RCC 7860 (cell line): Measurements from ENCODE around the gene CARMIL1.
A peak's percentile ranks its signal among the peaks of the same experiment; 100 is the strongest.

Experiments
- DNase-seq: peaks from one replicate; pipeline ENCODE4 v3.0.0-alpha.2; 2015; ENCODE audit warnings: low spot score
- FAIRE-seq: peaks from 2 replicates; lab custom pipeline; 2012; peaks lifted over from hg19 to GRCh38; lab: Jason Lieb, UNC

The CARMIL1 gene

DNA sequence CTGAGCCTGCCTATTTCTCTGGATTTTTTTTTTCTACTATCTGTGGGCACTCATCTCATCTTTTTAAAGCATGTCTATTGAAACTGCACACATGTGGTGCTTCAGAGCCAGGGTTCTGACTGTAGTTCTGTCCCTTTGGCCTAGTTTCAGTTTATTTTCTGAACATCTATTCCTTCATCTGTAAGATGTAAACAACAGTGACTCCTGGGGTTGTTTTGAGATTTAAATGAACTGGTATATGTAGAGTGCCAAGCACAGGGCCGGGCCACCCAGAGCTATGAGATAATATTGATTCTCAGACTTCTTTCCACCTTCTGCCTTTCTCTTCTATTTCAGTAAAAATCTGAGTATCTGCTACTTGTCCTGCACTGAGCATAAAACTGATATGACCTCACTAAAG lies 185.1 kb downstream of the CARMIL1 start:
- DNase-seq (no peak), FAIRE-seq (no peak)

DNA sequence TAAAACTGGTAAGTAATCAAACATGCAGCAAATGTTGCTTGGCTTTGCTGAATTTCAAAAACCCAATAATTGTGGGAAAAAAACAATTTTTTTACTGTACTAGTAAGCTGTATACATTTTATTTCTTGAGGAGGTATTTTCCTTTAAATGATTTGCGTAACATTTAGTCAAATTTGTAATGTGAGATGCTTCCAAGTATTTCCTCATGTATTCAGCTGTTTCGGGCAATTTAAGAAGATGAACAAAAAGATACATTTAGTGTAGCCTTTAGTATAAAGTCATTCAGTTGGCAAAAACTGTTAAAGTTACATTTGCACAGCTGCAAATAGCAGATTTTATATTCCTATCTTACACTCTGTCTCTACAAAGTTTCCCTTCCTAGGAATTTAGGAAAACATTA lies 186.8 kb downstream of the CARMIL1 start:
- no peak for FAIRE-seq

DNA sequence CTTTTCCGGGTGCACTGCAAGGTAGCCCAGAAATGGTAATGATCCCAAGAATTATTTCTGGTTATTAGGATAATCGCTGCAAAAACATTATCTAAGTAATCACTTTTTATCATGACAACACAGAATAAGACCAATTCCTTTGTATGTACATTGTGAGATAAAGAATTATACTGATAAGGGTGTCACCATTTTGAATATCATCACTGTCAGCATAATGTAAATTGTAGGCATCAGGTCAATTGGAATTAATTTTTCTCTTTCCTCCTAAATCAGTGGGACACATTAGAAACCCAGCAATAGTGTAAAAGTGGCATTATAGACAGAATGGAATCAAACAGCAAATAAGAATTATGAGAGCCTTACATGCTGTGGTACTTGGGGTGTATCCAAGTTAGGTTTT lies 189.7 kb downstream of the CARMIL1 start:
- FAIRE-seq: no peak

More for the DNA sequence above, 186.8 kb downstream of the CARMIL1 start:
- no peak for DNase-seq

DNA sequence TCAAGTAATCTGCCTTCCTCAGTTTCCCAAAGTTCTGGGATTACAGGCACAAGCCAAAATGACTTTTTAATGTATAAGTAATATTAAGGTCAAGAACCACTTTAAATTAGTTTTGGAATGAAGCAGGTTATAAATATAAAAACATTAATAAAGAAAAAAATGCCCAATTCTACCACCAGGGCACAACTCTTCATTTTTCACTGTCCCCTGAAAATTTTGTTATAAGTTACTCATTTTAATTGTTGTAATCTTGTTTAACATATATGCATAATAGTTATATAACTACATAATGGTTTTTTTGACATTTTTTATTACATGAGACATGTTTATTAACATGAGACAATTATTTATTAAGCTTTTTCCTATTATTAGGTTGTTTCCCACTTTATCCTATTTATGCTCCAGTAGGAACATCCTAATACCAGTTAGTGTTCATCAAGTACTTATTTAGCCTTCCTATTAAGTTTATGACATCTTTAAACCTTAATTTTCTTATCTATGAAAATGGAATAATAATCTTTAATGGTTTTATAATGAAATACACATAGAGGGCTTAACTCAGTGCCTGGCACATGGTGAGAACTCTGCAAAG lies 190.7 kb downstream of the CARMIL1 start:
- no peak for FAIRE-seq
- DNase-seq: no peak

More for the DNA sequence above, 189.7 kb downstream of the CARMIL1 start:
- no peak for DNase-seq

DNA sequence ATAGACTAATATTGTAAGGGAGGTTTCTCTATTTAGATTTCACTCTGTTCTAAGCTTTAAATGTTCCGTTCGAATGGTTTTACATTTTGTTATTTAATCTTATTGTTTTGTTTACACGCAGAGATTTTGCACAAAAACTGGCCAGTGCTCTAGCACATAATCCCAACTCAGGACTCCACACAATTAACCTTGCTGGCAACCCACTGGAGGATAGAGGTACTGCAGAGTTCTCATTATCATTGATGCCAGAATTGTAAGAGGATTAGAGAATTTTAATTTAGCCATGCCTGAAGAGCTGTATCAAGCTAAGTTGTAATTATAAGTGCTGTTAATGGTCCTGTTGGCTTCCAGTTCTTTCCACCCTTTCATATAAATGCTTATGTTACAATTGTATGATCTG lies 193.1 kb downstream of the CARMIL1 start:
- DNase-seq: no peak
- no peak for FAIRE-seq

DNA sequence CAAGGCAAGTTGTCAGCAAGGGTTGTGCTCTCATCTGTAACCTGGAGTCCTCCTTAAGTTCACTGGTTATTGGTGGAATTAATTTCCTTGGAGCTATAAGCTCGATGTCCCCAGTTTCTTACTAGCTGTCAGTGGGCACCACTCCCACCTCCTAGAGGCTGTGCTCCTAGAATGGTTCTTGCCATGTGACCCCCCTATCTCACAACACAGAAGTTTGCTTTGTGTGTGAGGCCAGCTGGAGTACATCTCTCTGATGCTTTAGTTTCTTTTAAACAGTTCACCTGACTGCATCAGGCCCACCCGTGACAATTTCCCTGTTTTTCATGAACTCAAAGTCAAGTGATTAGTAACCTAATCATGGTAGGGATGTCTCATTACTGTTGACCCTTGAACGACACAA lies 193.7 kb downstream of the CARMIL1 start:
- FAIRE-seq (no peak), DNase-seq (no peak)

DNA sequence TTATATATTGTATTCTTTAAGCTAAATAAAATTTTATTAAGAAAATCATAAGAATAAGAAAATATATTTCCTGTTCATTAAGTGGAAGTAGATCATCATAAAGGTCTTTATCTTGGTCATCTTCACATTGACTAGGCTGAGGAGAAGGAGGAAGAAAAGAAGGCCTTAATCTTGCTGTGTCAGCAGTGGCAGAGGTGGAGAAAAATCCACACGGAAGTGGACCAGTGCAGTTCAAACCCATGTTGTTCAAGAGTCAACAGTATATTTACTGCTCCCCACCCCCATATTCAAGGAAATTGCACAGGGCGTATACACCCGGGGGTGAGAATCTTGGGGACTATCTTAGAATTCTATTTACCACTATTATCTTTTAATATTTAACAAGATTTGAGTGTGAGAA lies 194.3 kb downstream of the CARMIL1 start:
- no peak for DNase-seq
- no peak for FAIRE-seq

DNA sequence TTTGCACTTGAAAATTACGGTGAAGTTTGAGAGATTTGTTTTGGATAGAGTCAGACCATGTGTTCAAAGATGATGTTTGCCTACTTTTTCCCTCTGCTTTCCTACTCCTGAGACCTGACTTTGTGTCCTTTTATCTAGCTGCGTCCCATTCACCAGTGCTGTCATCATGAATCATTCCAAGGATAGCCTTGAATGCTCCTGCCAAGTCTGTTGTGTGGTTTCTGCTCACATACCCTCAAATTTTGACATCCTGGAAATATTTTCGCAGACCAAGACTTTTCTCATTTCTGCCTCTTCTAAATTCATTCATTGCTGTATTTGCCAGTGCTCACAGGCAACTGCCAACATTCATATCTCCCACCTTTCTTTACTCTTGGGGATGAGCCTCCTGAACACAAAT lies 197.0 kb downstream of the CARMIL1 start:
- DNase-seq: peak; percentile 70
- peak; percentile 94 for FAIRE-seq

DNA sequence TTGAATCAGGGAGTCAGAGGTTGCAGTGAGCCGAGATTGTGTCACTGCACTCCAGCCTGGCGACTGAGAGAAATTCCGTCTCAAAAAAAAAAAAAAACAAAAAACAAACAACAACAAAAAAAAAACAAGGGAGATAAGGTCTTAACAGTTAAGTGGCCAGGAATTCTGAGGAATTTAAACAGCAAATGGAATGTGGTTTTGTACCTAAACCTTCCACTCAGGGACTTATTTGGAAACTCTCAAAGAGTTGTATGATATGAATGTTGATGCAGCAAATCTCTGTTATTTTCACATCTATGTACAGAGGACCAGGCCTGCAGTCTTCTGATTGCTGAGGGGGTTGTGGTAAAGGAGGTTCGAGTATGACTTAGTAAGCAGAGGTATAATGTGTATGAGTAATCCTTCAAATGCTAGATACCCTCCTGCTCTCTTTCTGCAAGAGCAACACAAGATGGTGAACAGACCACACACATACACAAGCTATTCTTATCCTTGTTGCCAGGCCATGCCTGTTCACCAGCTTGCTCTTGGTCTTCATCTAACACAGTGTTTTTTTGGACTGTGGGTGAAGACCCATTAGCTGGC lies 197.9 kb downstream of the CARMIL1 start:
- FAIRE-seq: peak; percentile 90
- DNase-seq: peak; percentile 81

DNA sequence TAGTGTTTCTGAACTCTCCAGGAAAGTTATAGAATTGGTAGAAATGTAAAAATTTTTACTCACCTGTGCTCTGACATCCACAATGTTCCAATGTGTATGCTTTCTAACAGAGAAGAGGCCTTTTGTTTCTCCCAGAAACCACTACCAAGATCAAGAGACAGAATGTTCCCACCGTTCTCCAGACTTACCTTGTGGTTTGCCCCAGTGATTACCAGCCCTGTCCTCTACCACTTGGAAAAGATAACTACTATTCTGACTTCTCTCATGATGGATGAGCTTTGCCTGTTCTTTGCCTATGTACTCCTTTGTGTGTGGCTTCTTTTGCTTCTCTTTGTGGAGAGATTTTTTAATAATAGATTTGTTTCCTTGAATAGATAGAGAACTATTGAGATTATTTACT lies 199.8 kb downstream of the CARMIL1 start:
- peak; percentile 2 for FAIRE-seq
- no peak for DNase-seq

DNA sequence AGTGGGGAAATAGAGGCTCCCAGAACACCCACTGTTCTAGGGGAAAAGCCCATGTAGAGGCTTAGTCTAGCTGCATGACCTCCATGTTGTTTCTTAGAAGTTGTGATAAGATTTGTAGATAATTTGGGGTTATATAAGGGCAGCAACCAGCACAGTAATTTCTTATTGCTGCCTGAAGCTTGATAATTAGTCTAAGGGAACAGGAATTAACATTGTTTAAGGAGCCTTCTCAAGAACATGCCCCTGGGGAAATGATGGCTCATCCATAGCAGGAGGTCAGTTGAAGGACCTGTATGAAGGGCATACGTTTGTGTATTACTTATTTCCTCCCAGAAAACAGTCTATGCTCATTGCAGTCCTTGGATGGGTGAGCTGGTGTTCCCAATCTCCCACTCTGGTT lies 202.1 kb downstream of the CARMIL1 start:
- DNase-seq (no peak), FAIRE-seq (no peak)

DNA sequence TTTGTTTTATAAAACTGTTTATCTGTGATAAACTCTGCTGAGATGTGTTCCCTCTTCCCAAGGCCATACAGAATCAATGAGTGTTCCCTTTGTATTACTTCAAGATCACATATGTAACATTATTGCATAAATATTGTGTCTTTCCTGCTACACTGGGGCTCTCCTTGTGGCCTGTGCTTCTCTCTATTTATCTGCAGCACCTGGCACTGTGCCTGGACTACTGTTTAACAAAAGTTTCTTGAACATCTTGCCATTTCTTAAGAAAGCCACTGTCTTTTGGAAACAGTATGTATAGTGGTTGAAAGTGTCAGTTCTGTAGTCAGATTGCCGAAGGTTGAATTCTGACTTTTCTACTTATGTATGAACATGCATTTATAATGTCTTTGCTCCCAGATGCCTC lies 203.8 kb downstream of the CARMIL1 start:
- DNase-seq (no peak), FAIRE-seq (no peak)

DNA sequence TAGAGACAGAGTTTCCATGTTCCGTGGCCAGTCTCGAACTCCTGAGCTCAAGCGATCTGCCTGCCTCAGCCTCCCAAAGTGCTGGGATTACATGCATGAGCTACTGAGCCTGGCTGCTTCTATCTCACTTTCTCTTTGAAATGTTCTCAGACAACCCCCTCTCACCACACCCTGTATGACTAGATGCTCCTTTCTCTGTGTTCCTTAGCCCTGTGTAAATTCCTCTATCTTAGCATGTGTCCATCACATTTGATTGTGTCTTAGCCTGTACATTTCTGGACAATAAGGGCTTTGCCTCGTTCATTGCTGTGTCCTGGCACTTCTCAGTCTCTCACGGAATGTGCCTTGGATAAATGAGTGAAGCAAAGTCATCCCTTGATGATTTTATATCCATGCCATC lies 204.8 kb downstream of the CARMIL1 start:
- DNase-seq (no peak), FAIRE-seq (no peak)

DNA sequence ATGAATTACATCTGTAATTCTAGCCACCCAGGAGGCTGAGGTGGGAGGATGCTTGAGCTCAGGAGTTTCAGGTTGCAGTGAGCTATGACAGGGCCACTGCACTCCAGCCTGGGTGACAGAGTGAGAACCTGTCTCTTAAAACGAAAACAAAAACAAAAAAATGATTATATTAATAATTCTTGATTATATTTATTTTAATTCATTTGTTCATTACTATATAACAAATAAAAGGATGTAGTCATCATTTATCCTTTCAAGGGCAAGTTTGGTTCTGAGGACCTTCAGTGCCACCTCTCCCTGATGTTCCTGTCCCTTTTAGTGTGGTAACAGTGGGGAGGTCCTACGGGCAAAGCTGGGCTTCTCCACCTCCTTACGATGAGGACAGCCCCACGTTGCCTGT lies 205.7 kb downstream of the CARMIL1 start:
- DNase-seq (no peak), FAIRE-seq (no peak)

DNA sequence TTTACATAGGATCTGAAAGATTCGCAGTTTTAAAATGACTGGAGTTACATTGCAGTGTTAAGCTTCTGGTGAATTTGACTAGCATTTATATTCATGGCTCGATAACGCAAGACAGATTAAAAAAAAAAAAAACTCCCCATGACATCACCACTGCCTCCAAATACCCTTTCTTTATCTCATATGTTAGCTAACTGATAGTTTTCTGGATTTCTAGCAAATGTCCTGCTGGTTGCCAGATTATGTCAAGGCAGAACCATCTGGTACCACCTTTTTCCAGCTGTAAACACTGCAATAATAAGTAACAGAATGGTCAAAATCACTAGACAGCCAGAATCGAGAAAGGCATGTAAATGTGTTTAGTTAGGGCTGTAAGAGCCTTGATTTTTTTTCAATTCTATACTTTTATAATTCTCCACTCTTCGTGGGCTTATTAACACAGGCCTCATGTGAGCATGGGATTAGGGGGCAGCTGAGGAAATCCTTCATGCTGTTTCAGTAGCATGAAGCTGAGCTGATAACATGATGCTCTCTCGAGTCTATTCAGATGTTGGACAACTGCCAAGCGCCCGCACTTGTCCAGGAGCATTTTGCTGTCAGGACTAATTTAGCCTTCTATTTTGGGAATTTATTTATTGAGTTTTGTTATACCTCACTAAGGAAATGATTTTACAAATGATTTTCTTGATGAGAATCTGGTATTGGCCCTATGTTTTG lies 206.8 kb downstream of the CARMIL1 start:
- DNase-seq (no peak), FAIRE-seq (no peak)

DNA sequence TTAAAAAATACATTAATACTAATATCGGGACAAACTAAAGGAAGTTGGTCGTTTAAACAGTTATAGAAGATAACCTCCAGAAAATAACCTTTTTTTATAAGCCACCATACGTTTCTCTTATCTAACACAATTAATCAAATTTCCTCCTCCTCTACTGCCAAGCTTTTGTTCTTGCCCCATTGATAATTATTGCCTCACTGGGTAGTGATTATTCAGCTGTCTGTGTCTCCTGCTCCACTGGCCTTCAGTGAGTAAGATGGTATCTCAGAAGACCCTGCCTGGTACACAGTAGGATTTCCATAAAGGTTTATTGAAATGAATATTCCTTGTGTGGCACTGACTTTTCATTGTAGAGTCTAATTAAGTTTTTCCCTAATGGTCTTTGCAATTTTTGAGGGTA lies 207.4 kb downstream of the CARMIL1 start:
- FAIRE-seq: no peak
- DNase-seq: no peak

DNA sequence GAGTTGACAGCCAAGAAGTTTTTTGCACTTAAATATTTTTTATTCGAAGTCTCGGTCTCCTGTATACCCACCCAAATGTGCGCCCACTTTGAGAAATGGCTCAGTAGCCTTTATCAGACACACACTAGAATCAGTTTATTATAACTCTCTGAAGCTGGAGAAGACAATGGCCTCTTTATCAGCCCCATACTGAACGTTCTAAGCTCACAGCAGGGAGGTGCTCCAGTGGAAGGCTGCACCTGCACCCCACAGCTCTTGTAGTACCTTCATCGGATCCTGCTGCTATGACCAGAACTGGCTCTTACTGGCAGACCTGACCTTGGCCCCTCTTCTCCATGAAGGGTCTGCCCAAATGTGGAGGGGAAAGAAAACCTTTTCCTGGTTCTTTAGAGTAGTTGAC lies 207.8 kb downstream of the CARMIL1 start:
- DNase-seq (no peak), FAIRE-seq (no peak)

DNA sequence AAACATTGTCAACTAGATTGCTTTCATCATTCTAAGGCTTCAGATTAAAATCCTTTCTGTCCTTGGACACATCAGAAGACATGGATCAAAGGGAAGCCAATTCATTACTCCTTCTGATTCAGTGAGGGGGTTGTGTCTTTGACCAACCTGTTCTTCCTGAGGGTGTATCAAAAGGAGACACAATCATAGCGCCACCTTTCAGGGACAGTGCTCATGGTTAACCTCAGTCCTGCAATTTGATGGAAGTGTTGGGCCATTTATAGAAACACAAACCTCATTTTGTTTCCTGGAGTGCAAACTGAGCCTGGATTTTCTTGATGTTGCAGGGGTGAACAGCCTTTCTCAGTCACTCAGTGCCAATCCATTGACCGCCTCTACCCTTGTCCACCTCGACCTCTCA lies 209.0 kb downstream of the CARMIL1 start:
- no peak for FAIRE-seq
- DNase-seq: no peak

DNA sequence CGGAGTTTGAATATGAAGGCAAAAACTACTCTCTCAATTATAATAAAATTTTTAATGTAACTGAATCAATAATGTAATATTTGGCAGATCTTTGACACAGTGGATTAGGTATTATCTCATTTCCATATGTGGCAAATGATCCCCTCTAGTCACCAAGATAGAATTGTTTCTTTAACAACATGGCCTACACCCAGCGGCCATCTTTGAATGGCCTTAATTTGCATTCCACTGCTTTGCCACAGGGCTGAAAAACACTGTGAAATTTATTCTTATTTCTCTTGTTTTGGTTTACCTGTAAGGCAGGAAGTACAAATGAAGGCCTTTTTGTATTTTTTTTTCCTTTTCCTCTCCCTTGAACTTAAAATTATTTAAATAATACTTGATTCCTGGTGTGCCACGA lies 210.2 kb downstream of the CARMIL1 start:
- FAIRE-seq (no peak), DNase-seq (no peak)

DNA sequence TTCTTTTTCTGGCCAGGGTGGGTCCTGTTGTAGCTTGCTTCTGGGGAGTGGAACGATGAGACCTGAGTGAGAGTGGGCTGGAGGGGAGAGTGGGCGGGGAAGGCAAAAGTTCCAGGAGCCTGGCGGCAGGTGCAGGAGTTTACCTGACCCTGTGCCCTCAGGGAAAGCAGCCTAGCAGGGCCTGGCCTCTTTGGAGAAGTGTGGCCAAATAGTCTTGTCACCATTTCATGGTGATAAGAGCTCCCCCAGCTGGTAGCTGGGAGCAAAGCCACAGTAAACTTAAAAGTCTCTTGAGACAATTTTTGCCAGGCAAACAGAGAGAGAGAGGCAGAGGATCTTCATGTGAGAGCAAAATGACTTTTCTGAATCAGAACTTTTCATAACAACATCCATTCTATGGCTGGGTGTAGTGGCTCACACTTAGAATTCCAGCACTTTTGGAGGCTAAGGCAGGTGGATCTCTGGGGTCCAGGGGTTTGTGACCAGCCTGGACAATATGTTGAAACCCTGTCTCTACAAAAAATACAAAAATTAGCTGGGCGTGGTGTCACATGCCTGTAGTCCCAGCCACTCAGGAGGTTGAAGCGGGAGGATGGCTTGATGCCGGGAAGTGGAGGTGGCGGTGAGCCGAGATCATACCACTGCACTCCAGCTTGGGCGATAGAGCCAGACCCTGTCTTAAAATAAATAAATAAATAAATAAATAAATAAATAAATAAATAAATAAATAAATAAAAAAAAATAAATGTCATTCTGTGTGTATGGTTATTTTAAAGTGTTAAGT lies 211.0 kb downstream of the CARMIL1 start:
- FAIRE-seq: peak; percentile 12
- peak; percentile 52 for DNase-seq

DNA sequence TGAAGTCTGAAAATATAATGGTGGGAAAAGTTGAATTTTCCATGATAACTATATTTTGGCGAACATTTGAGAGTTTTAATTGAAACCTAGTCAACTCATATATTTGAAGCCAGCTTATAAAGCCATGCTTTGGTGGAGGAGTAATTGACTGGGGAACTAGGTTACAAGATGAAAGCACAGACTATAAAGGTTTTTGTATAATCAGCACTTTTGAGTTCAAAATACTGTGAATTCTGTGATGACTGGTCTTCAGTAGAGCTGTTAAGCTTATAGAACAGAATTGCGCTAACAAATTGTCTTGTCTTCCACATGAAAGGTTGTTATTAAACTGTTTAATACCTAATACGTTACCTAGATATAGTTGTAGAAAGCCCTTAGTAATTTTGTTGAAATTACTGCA lies 213.8 kb downstream of the CARMIL1 start:
- FAIRE-seq: no peak
- DNase-seq: no peak

DNA sequence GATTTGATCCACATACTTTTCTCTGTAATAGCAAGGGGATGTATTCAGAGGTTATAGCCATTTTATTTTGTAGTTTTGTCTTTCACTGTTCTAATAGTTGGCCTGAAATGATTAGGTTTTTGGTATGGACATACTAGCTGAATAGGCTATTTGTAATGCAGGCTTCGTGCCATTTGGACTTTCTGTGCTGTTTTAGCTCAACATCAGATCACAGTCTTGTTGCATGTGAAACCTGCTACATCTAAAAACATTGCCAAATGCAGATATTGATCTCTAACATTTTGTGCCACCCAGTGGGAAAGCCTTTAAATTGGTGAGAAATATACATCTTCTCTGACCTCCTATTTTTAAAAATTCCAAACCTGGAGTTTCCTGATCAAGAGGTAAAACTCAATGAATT lies 215.3 kb downstream of the CARMIL1 start:
- DNase-seq: no peak
- no peak for FAIRE-seq
